SU-DHL-6 (cell line): ENCODE data around the gene POU5F1.

Experiments
- CTCF ChIP-seq: fragments of 200-600 bp; sonication (generic); IDR thresholded peaks from one replicate; pipeline ENCODE4 v1.5.1; 2017; ENCODE audit warnings: antibody characterized with exemption, mild to moderate bottlenecking, low read length, moderate library complexity; ENCODE audit not compliant: insufficient read depth, poor library complexity, severe bottlenecking
- EZH2phosphoT487 ChIP-seq: fragments of 200-600 bp; sonication (generic), shearing (Covaris generic); conservative IDR thresholded peaks from 2 replicates; pipeline ENCODE4 v1.6.1; 2018; ENCODE audit warnings: mild to moderate bottlenecking, antibody characterized with exemption, low read length, moderate library complexity, mixed read lengths

GRCh38 chr6:31208506-31208905 is 38.0 kb upstream of the POU5F1 start:
- TF ChIP-seq CTCF (no peak), EZH2phosphoT487 (no peak)
